ENCODE data around the gene SLX4IP.

SLX4IP gene

GRCh38 chr20:10590950-10591671, 156.0 kb downstream of the SLX4IP start:
- TF ChIP-seq POLR2AphosphoS5 (IDR thresholded peaks at IDR 0.05; ENCODE audit: low read depth, low read length) (no peak), TAF1 (IDR thresholded peaks at IDR 0.05; ENCODE audit: borderline replicate concordance, insufficient read depth, low read length) (no peak), SIN3A (IDR thresholded peaks at IDR 0.05; ENCODE audit: borderline replicate concordance, insufficient read depth, low read length) (no peak), REST (IDR thresholded peaks at IDR 0.05; ENCODE audit: insufficient read depth in 1 of 2, low read depth in 2 of 2, low read length in 2 of 2) (no peak), FOXP2 (optimal IDR thresholded peaks at IDR 0.05; ENCODE audit: borderline replicate concordance, extremely low read depth, extremely low read length, insufficient read depth) (no peak)

- TF ChIP-seq FOXP2 (optimal IDR thresholded peaks at IDR 0.05; ENCODE audit: borderline replicate concordance, extremely low read depth, extremely low read length, insufficient read depth) (no peak), TAF1 (IDR thresholded peaks at IDR 0.05; ENCODE audit: borderline replicate concordance, insufficient read depth, low read length) (no peak), SIN3A (IDR thresholded peaks at IDR 0.05; ENCODE audit: borderline replicate concordance, insufficient read depth, low read length) (no peak), POLR2AphosphoS5 (IDR thresholded peaks at IDR 0.05; ENCODE audit: low read depth, low read length) (no peak), REST (IDR thresholded peaks at IDR 0.05; ENCODE audit: insufficient read depth in 1 of 2, low read depth in 2 of 2, low read length in 2 of 2) (no peak)
Observed at GRCh38 chr20:10591946-10592521, 156.9 kb downstream of the SLX4IP start.

- no peak for TF ChIP-seq SIN3A (IDR thresholded peaks at IDR 0.05; ENCODE audit: borderline replicate concordance, insufficient read depth, low read length)
- TF ChIP-seq POLR2AphosphoS5 (IDR thresholded peaks at IDR 0.05; ENCODE audit: low read depth, low read length) = no peak
- no peak for TF ChIP-seq FOXP2 (optimal IDR thresholded peaks at IDR 0.05; ENCODE audit: borderline replicate concordance, extremely low read depth, extremely low read length, insufficient read depth)
- TF ChIP-seq REST (IDR thresholded peaks at IDR 0.05; ENCODE audit: insufficient read depth in 1 of 2, low read depth in 2 of 2, low read length in 2 of 2) = no peak
- no peak for TF ChIP-seq TAF1 (IDR thresholded peaks at IDR 0.05; ENCODE audit: borderline replicate concordance, insufficient read depth, low read length)
Observed at GRCh38 chr20:10594296-10594868, 159.3 kb downstream of the SLX4IP start.

- TF ChIP-seq TAF1 (IDR thresholded peaks at IDR 0.05; ENCODE audit: borderline replicate concordance, insufficient read depth, low read length) = no peak
- no peak for TF ChIP-seq SIN3A (IDR thresholded peaks at IDR 0.05; ENCODE audit: borderline replicate concordance, insufficient read depth, low read length)
- no peak for TF ChIP-seq REST (IDR thresholded peaks at IDR 0.05; ENCODE audit: insufficient read depth in 1 of 2, low read depth in 2 of 2, low read length in 2 of 2)
- no peak for TF ChIP-seq FOXP2 (optimal IDR thresholded peaks at IDR 0.05; ENCODE audit: borderline replicate concordance, extremely low read depth, extremely low read length, insufficient read depth)
- no peak for TF ChIP-seq POLR2AphosphoS5 (IDR thresholded peaks at IDR 0.05; ENCODE audit: low read depth, low read length)
Observed at GRCh38 chr20:10595266-10595665, 160.2 kb downstream of the SLX4IP start.

Data from PFSK-1 (cell line).